Progenitor cell of endocrine pancreas (in vitro differentiated cells): Measurements from ENCODE around the gene PLXNA1. TPM values are rescaled to one million over a fixed set of nuclear protein-coding genes. Genes with fewer than 3 reads are reported as not detected.

Source experiments
- DNase-seq: peaks from one replicate; pipeline ENCODE4 v3.0.0; 2021; ENCODE audit warnings: low spot score; ENCODE audit not compliant: unreplicated experiment
- H3K27ac Mint-ChIP-seq: 2 replicates; pipeline ENCODE4 v1.8.0; 2021; ENCODE audit warnings: mild to moderate bottlenecking, moderate library complexity, mixed read lengths
- H3K27me3 Mint-ChIP-seq: 2 replicates; pipeline ENCODE4 v1.8.0; 2021; ENCODE audit warnings: mixed read lengths
- H3K36me3 Mint-ChIP-seq: 2 replicates; pipeline ENCODE4 v1.8.0; 2022; ENCODE audit warnings: mixed read lengths; ENCODE audit not compliant: insufficient read depth
- H3K4me1 Mint-ChIP-seq: 2 replicates; pipeline ENCODE4 v1.8.0; 2021; ENCODE audit warnings: low read depth, mixed read lengths
- H3K4me3 Mint-ChIP-seq: 2 replicates; pipeline ENCODE4 v1.8.0; 2021; ENCODE audit warnings: low read depth, mild to moderate bottlenecking, moderate library complexity, mixed read lengths
- H3K9me3 Mint-ChIP-seq: 2 replicates; pipeline ENCODE4 v1.8.0; 2021; ENCODE audit warnings: low read depth, mixed read lengths
- total RNA-seq: library from RNA; stranded (reverse); gene quantifications from 2 replicates; pipeline ENCODE4 v1.2.1, GENCODE V29; 2021
- TF ChIP-seq, protein P1 (sequence below): fragments of 200-600 bp; sonication (generic); IDR thresholded peaks from one replicate; pipeline ENCODE4 v1.5.0; 2021; ENCODE audit warnings: antibody characterized with exemption, mild to moderate bottlenecking; ENCODE audit not compliant: unreplicated experiment

PLXNA1 gene
- total RNA-seq, 1 donor from 2014 or later, result 104 TPM

DNA sequence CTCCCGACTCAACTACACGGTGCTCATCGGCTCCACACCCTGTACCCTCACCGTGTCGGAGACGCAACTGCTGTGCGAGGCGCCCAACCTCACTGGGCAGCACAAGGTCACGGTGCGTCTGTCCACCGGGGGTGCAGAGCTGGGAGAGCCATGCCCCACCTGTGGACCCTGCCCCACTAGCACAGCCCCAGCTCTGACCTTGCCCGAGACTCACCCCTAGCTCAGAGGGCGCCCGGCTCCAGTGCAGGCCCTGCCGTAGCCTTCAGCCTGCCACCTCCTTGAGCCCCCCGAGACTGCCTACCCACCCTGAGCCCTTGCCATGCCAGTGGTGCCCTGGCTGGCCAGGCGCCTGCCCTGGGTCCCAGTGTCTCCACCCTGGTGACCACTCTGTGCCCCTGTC, 34.9 kb downstream of the PLXNA1 start:
- no peak for DNase-seq
- H3K4me3 Mint-ChIP-seq, result no peak overlapping the region
- no peaks in the 10 kb centered on the region for H3K27me3 Mint-ChIP-seq
- H3K9me3 Mint-ChIP-seq, result no peaks in the 10 kb centered on the region
- H3K4me1 Mint-ChIP-seq, result peaks cover 8% of the 10 kb centered on the region
- peaks cover 16% of the 10 kb centered on the region for H3K36me3 Mint-ChIP-seq
- H3K27ac Mint-ChIP-seq, result no peak overlapping the region
- TF ChIP-seq, protein P1, sequence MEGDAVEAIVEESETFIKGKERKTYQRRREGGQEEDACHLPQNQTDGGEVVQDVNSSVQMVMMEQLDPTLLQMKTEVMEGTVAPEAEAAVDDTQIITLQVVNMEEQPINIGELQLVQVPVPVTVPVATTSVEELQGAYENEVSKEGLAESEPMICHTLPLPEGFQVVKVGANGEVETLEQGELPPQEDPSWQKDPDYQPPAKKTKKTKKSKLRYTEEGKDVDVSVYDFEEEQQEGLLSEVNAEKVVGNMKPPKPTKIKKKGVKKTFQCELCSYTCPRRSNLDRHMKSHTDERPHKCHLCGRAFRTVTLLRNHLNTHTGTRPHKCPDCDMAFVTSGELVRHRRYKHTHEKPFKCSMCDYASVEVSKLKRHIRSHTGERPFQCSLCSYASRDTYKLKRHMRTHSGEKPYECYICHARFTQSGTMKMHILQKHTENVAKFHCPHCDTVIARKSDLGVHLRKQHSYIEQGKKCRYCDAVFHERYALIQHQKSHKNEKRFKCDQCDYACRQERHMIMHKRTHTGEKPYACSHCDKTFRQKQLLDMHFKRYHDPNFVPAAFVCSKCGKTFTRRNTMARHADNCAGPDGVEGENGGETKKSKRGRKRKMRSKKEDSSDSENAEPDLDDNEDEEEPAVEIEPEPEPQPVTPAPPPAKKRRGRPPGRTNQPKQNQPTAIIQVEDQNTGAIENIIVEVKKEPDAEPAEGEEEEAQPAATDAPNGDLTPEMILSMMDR, result no peak

DNA sequence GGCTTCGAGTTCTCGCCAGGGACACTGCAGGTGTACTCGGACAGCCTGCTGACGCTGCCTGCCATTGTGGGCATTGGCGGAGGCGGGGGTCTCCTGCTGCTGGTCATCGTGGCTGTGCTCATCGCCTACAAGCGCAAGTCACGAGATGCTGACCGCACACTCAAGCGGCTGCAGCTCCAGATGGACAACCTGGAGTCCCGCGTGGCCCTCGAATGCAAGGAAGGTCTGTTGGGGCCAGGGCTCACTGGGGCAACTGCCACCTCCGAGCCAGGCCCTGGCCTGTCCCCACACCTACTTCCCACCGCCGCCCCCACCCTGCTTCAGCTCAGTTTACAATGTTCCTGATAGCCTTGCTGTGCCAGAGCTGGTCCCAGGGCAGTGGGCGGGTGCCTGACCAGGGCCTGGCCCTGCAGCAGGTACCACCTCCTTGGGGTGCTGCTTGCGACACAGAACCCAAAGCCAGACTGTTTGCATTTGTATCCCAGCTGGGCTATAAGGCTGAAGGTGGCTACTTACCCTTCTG, 35.5 kb downstream of the PLXNA1 start:
- no peaks in the 10 kb centered on the region for H3K27me3 Mint-ChIP-seq
- H3K27ac Mint-ChIP-seq, result no peak overlapping the region
- H3K9me3 Mint-ChIP-seq, result no peaks in the 10 kb centered on the region
- TF ChIP-seq, protein P1, result no peak
- DNase-seq, result no peak
- H3K4me1 Mint-ChIP-seq, result peaks cover 3% of the 10 kb centered on the region
- peaks cover 16% of the 10 kb centered on the region for H3K36me3 Mint-ChIP-seq
- no peak overlapping the region for H3K4me3 Mint-ChIP-seq

DNA sequence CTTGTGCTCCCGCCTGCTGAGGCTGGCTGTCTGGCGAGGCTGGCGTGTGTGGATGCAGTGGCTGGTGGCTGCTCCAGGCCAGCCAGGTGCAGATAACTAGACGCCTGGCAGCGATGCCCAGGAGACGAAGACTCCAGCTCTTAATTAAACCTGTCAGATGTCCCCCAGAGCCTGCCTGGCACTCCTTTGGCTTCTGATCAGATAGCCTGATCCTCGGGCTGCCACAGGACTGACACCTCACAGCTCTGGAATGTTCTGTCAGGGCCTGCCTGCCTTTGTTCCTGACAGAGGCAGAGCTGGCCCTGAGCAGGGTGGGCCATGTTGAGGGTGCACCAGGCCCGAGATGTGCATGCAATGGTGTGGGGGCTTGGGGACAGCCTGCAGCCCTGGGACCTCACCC, 36.5 kb downstream of the PLXNA1 start:
- peaks cover 13% of the 10 kb centered on the region for H3K36me3 Mint-ChIP-seq
- TF ChIP-seq, protein P1, result no peak
- H3K27me3 Mint-ChIP-seq, result no peaks in the 10 kb centered on the region

DNA sequence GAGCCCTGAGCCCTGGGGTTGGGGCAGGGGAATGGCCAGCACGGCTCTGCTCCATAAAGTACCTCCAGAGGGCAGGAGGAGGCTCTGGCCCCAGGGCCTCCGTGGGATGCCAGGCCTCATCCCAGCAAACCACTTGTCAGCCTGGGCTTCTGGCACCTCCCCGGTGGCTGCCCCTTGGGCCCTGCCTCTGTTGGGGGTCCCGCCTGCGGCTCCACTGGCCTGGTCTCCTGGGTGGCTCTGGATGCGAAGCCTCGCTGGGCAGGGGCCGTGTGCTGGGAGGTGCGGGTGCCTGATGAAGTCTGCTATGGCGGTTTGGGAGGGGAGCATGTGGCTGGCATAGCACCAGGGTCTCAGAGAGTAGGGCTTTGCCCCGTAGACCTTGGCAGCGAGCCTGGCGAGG, 37.6 kb downstream of the PLXNA1 start:
- H3K9me3 Mint-ChIP-seq, result no peaks in the 10 kb centered on the region

More for the DNA sequence above, 36.5 kb downstream of the PLXNA1 start:
- Mint-ChIP-seq H3K9me3 (no peaks in the 10 kb centered on the region), H3K4me1 (no peaks in the 10 kb centered on the region), H3K4me3 (no peak overlapping the region), H3K27ac (no peak overlapping the region)
- no peak for DNase-seq

DNA sequence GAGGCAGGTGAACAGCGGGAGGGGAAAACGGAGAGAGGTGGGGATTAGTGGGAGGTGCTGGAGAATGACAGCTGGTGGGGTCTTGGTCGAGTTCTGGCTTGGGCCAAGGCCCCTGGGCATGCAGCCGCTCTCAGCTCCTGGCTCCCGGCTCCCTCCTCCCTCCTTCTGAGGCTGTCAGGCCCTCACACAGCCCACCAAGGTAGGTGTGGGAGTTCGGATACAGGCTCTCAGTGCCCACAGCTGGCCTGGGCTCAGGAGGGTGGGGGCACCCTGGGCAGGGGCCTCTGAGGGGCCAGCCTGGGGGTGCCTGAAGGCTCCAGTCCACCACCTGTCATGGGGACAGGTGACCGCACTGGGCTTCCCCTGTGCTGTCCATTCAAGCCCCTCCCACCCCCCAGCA, 39.9 kb downstream of the PLXNA1 start:
- TF ChIP-seq, protein P1, result no peak
- peaks cover 8% of the 10 kb centered on the region for H3K36me3 Mint-ChIP-seq
- no peaks in the 10 kb centered on the region for H3K9me3 Mint-ChIP-seq
- DNase-seq, result no peak
- no peaks in the 10 kb centered on the region for H3K27me3 Mint-ChIP-seq
- no peaks in the 10 kb centered on the region for H3K4me1 Mint-ChIP-seq
- no peak overlapping the region for H3K27ac Mint-ChIP-seq
- H3K4me3 Mint-ChIP-seq, result no peak overlapping the region

More for the DNA sequence above, 37.6 kb downstream of the PLXNA1 start:
- no peak for DNase-seq
- peaks cover 12% of the 10 kb centered on the region for H3K36me3 Mint-ChIP-seq
- H3K4me1 Mint-ChIP-seq, result no peaks in the 10 kb centered on the region
- H3K27ac Mint-ChIP-seq, result no peak overlapping the region
- no peak overlapping the region for H3K4me3 Mint-ChIP-seq
- TF ChIP-seq, protein P1, result no peak
- no peaks in the 10 kb centered on the region for H3K27me3 Mint-ChIP-seq
